Lower leg skin (tissue), 4 donors: ENCODE results near the gene USP14. TPM values are rescaled to one million over a fixed set of nuclear protein-coding genes. Genes with fewer than 3 reads are reported as not detected.
"Not testable (repeated sequence)": the region's sequence is repeated elsewhere in the genome, so short reads cannot be mapped to it uniquely, and the experiment has no call there.

ENCODE experiments used
- DNase-seq, 2 donors: peaks; one replicate each; pipeline ENCODE4 v3.0.0-alpha.2; 2019; ENCODE audit warnings: low spot score in 2 of 2
- H3K4me3 ChIP-seq: fragments of 200-600 bp; sonication (generic); 2 replicates; pipeline ENCODE4 v1.5.1; 2017; ENCODE audit warnings: mild to moderate bottlenecking, low read depth; ENCODE audit not compliant: poor library complexity, severe bottlenecking
- POLR2A ChIP-seq, 2 donors: fragments of 450-650 bp; IDR thresholded peaks; one replicate each; pipeline ENCODE4 v1.6.1; 2016 to 2017; ENCODE audit warnings: antibody characterized with exemption in 2 of 2, mild to moderate bottlenecking in 1 of 2, moderate library complexity in 1 of 2
- WGBS, 2 donors: methylation state at CpG; one replicate each; pipeline ENCODE4 v1.1.5; 2018; 5-methylcytosine and 5-hydroxymethylcytosine counted together
- intact Hi-C: fragments of 100-400 bp; cut with DNase I; formaldehyde crosslinking; loops from one replicate; pipeline ENCODE4 v1.15.0; 2023; ENCODE audit warnings: low total_unique reads
- total RNA-seq, 4 donors: library from RNA; depleted of rRNA; stranded (reverse); fragments of >200 nt; gene quantifications; one replicate each; pipeline ENCODE4 v1.1.0, GENCODE V29; 2016
- TF ChIP-seq, protein P1 (sequence below), 3 donors: fragments of 450-650 bp; IDR thresholded peaks; one replicate each; pipeline ENCODE4 v1.5.1; 2016; ENCODE audit warnings: antibody characterized with exemption in 3 of 3, mild to moderate bottlenecking in 3 of 3, moderate library complexity in 2 of 3

Gene USP14
- total RNA-seq, 4 donors from 2014 or later = 13.9 to 20.4 (median 16.6) TPM

DNA sequence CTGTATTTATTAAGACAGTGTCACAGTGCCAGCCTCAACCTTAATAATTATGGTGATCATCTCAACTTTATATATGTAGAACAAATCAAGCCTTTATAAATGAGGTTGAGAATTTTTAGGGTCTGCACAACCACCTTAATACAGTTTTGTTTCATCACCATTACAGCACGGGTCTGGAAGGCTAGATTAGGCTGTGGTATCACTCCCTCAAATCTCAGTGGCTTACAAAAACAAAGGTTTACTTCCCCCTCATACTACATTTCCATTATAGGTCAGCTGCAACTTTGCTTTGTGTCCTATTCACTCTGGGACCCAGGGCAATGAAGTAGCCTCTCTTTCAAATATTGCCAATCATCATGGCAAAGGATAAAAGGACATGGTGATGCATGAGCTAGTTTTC lies 23.3 kb upstream of the USP14 start:
- no peak for TF ChIP-seq POLR2A (IDR thresholded peaks at IDR 0.05)
- TF ChIP-seq, protein P1, sequence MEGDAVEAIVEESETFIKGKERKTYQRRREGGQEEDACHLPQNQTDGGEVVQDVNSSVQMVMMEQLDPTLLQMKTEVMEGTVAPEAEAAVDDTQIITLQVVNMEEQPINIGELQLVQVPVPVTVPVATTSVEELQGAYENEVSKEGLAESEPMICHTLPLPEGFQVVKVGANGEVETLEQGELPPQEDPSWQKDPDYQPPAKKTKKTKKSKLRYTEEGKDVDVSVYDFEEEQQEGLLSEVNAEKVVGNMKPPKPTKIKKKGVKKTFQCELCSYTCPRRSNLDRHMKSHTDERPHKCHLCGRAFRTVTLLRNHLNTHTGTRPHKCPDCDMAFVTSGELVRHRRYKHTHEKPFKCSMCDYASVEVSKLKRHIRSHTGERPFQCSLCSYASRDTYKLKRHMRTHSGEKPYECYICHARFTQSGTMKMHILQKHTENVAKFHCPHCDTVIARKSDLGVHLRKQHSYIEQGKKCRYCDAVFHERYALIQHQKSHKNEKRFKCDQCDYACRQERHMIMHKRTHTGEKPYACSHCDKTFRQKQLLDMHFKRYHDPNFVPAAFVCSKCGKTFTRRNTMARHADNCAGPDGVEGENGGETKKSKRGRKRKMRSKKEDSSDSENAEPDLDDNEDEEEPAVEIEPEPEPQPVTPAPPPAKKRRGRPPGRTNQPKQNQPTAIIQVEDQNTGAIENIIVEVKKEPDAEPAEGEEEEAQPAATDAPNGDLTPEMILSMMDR (IDR thresholded peaks at IDR 0.05) = no peak
- no peak overlapping the region for H3K4me3 ChIP-seq
- 35 to 56% methylated on average over 1 of the region's 1 CpG for WGBS, 2 donors
- intact Hi-C loops = no loop called here
- DNase-seq = no peak

GRCh38 chr18:136433-136832 lies 21.9 kb upstream of the USP14 start:
- whole genome bisulfite sequencing, 2 donors = 61 to 67% methylated on average over 7 of the region's 7 CpGs
- no peak for DNase-seq
- intact Hi-C loops = no loop called here
- H3K4me3 ChIP-seq = no peak overlapping the region
- TF ChIP-seq, protein P1 (IDR thresholded peaks at IDR 0.05) = no peak
- TF ChIP-seq POLR2A (IDR thresholded peaks at IDR 0.05) = no peak

DNA sequence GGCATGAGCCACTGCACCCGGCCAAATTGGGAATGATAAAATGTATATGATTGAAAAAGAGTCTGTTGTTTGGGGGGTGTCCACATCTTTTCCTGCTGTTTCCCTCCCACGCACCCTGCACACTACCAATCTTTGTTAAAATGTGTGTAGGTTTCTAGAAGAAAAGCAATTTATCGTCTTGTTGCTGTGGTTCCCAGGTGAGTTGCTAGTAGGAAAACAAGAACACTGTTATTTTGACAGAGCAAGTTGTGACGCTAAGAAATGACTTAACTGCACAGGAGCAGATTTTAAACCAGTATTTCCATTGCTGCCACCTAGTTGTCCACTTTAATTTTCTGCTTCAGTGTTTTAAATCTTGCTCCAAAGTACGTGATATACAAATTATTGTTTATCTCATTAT lies 21.0 kb upstream of the USP14 start:
- TF ChIP-seq POLR2A (IDR thresholded peaks at IDR 0.05) = no peak
- TF ChIP-seq, protein P1 (IDR thresholded peaks at IDR 0.05) = no peak
- no peak overlapping the region for H3K4me3 ChIP-seq
- intact Hi-C loops = no loop called here
- no peak for DNase-seq
- 71 to 84% methylated on average over 5 of the region's 5 CpGs for WGBS, 2 donors

GRCh38 chr18:140670-141266 lies 17.6 kb upstream of the USP14 start:
- no peak overlapping the region for H3K4me3 ChIP-seq
- WGBS, 2 donors = 79 to 82% methylated on average over 7 of the region's 7 CpGs

GRCh38 chr18:142624-143296 lies 15.6 kb upstream of the USP14 start:
- 85% methylated on average over 7 of the region's 7 CpGs for WGBS, 2 donors
- H3K4me3 ChIP-seq, DNase-seq, intact Hi-C loops: not testable (repeated sequence)

More at GRCh38 chr18:140670-141266, 17.6 kb upstream of the USP14 start:
- intact Hi-C loops = no loop called here
- TF ChIP-seq POLR2A (IDR thresholded peaks at IDR 0.05) = no peak
- TF ChIP-seq, protein P1 (IDR thresholded peaks at IDR 0.05) = no peak
- DNase-seq = no peak

GRCh38 chr18:148841-149240 lies 9.5 kb upstream of the USP14 start:
- no peak for TF ChIP-seq POLR2A (IDR thresholded peaks at IDR 0.05)
- TF ChIP-seq, protein P1 (IDR thresholded peaks at IDR 0.05) = no peak
- 67 to 87% methylated on average over 6 of the region's 6 CpGs for WGBS, 2 donors
- intact Hi-C loops = no loop called here

More at GRCh38 chr18:148841-149240, 9.5 kb upstream of the USP14 start:
- DNase-seq = no peak
- H3K4me3 ChIP-seq = no peak overlapping the region
